ENCODE results near the gene GRIN2B.

GRIN2B gene

GRCh38 chr12:13981296-13981962 is at the start of gene GRIN2B:
TSS of gene GRIN2B (minus strand) at chr12:13981602. CDS start at chr12:13866208, 115,394 bp downstream.
- no peak for DNase-seq (ENCODE audit: low read depth in 2 of 2)

GRCh38 chr12:14026537-14026936 is 45.1 kb upstream of the GRIN2B start:
- DNase-seq (ENCODE audit: low read depth in 2 of 2): no peak

DNA sequence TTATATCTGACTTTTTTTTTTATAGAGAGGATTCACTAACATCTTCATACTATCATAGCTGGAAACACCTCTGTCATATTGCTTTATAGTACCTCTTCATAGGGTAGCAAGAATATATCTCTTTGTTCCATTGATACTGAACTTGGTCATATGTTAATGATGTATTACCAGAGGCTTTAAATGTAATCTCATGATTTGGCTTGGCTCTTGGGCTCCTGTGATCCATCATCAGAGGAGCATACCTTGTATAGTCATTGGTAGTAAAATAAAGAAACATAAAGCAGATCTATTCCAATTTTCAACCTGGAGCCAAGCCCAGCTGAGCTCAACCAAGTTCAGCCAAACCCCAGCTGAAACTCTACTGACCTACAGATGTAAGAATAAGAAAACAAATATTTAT is 43.2 kb upstream of the GRIN2B start:
- no peak for DNase-seq (ENCODE audit: low read depth in 2 of 2)

DNA sequence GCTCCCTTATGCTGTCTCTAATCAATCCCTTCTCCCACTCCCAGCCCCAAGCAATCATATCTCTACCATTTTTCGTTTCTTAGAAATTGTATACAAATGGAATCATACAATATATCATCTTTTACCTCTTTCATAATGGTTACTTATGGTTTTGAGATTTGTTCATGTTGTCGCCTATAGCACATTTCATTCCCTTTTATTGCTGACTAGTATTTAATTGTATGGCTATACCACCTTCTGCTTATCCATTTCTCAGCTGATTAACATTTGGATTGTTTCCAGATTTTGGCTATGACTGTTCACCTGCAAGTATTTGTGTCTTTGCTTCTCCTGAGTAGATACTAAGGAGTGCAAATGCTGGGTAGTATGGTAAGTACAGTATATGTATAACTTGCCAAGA is 36.7 kb upstream of the GRIN2B start:
- no peak for DNase-seq (ENCODE audit: low read depth in 2 of 2)

GRCh38 chr12:14010989-14011388 is 29.6 kb upstream of the GRIN2B start:
- no peak for DNase-seq (ENCODE audit: low read depth in 2 of 2)

GRCh38 chr12:14007639-14008038 is 26.2 kb upstream of the GRIN2B start:
- DNase-seq (ENCODE audit: low read depth in 2 of 2): no peak

GRCh38 chr12:13992585-13992984 is 11.2 kb upstream of the GRIN2B start:
- DNase-seq (ENCODE audit: low read depth in 2 of 2): no peak

GRCh38 chr12:13992106-13992505 is 10.7 kb upstream of the GRIN2B start:
- DNase-seq (ENCODE audit: low read depth in 2 of 2): no peak

GRCh38 chr12:13986031-13986430 is 4.6 kb upstream of the GRIN2B start:
- no peak for DNase-seq (ENCODE audit: low read depth in 2 of 2)

GRCh38 chr12:13981990-13982389 is 588 bp upstream of the GRIN2B start:
- DNase-seq (ENCODE audit: low read depth in 2 of 2): peak in 1 of 2 donors; percentile 8

DNA sequence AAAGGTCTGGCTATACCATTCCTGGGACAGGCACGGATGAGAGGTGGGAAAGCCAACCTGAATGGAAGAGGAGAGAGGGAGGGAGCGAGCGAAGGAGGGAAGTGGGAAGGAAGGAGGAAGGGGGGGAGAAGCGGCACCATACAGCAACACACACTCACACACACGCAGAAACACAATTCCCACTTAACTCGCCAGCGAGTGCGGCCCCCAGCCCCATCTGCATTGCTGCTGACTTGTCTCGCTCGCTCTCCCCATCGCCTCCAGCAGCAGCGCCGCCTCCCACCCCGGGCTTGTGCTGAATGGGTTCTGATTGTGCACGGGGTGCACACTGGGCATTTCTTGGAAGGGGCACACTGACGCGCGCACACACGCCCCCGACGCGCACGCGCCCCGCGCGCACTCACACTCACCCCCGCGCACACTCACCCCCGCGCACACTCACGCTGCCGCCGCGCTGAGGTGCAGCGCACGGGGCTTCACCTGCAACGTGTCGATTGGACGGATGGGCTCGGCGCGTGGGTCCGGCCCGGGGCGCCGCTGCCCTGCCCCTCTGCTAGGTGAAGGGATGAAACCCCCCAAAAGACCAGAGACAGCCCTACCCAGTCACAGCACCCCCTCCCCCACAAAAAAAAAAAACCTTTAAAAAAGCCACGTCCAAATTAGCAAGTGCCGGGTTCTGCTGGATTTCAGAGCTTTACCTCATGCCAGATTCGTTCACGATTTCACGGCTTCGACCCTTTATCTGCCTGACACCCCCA is 685 bp downstream of the GRIN2B start:
- no peak for DNase-seq (ENCODE audit: low read depth in 2 of 2)

DNA sequence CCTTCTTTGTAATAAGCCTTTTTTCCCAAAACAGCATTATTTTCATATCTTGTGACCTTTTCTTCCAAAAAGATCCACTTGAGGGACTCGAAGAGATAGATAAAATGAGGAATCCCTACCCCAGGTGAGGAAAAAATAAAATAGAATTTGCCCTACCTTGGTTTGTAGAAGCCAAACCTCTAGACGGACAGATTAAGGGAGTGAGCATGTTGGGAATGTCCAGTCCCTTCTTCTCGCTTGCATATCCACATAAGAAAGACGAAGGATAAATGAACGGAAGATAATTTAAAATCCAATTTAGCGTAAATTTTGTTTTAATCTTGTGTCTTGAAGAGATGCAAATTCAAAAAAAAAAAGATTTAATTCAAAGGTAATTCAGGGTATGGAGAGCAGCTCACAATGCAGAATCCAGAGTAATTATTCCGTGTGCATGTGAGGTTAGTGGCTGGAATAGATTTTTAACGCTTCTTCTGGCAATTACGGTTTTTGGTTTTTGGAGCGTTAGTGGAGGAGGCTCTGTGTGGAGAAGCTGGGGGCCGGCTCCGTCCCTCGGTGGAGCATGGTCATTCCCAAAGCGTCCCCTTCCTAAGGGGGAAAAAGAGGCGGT is 1.5 kb downstream of the GRIN2B start:
- no peak for DNase-seq (ENCODE audit: low read depth in 2 of 2)

GRCh38 chr12:13978876-13979275 is 2.5 kb downstream of the GRIN2B start:
- no peak for DNase-seq (ENCODE audit: low read depth in 2 of 2)

GRCh38 chr12:13976880-13977279 is 4.5 kb downstream of the GRIN2B start:
- DNase-seq (ENCODE audit: low read depth in 2 of 2): no peak

DNA sequence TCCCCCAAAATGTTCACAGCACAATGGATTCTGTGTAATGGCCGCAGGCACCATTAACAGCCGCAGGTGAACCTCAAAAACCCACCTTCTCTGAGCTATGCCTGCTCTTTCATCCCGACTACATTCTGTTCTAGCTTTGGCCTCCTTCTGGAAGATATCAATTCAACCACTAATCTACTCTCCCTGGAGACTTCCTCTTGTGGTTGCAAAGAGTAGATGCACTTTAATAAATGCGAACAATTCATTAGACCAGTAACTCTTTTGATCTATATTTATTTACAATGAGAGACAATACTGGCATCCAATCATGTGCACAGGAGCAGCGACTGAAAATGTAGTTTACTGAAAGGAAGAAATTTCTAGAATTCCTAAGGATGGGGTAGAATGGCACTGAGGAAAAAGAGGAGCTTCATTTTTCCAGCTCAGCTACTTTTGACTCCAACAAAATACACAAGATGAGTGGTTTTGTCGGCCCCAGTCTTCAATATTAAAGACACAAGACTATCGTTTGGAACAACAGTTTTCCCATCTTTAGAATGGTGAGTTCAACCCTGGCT is 5.3 kb downstream of the GRIN2B start:
- no peak for DNase-seq (ENCODE audit: low read depth in 2 of 2)

- no peak for DNase-seq (ENCODE audit: low read depth in 2 of 2)
These were observed 7.4 kb downstream of the GRIN2B start for GRCh38 chr12:13973996-13974395.

DNA sequence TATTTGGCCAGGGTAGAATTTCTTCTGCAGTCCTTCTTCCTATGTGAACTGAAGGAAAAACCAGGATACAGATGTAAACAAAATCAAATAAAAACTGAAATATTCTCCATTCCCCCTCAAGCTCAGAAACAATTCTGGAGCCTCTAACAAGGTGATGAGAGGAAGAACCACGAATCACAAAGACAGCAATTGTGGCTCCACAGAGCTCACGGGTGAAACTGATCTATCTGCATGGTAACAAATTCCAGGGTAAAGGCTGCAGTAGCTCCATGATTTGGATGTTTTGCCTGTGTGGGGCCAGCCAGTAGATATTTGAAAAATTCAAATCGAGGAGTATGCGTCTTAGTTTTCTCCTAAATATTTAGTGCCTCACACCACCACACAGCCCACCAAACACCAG is 10.6 kb downstream of the GRIN2B start:
- no peak for DNase-seq (ENCODE audit: low read depth in 2 of 2)

GRCh38 chr12:13968281-13968680 is 13.1 kb downstream of the GRIN2B start:
- DNase-seq (ENCODE audit: low read depth in 2 of 2): no peak

GRCh38 chr12:13964666-13965065 is 16.7 kb downstream of the GRIN2B start:
- no peak for DNase-seq (ENCODE audit: low read depth in 2 of 2)

DNA sequence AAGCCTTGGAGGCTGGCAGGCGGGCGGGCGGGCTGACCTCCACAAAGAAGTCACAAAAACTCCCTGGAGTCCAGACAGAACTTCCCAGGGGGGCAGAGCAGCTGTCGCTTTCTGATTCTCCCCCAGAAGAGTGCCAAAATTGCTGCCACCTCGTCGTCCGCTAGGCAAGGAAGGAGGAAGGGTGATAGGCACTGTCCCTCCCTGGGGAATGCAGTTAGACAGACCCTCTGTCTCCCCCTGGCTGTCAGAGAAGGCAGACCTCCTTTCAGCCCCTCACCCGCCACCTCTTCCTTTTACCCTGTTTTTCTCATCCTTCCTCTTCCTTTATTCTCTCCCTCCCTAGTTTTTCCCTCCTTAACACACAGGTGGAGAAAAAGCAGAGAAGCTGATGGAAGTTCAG is 18.7 kb downstream of the GRIN2B start:
- no peak for DNase-seq (ENCODE audit: low read depth in 2 of 2)

- DNase-seq (ENCODE audit: low read depth in 2 of 2): no peak
These were observed 19.4 kb downstream of the GRIN2B start for GRCh38 chr12:13961971-13962370.

GRCh38 chr12:13959131-13959723 is 22.2 kb downstream of the GRIN2B start:
- no peak for DNase-seq (ENCODE audit: low read depth in 2 of 2)

Measured in activated CD4-positive, alpha-beta T cell treated with anti-CD3 and anti-CD28 coated beads for 24 hours (primary cell).